Activated CD4-positive, alpha-beta T cell treated with anti-CD3 and anti-CD28 coated beads for 4 hours (primary cell): ENCODE results near the gene SKI.

Experiments
- DNase-seq, 2 donors: peaks; one replicate each; pipeline ENCODE4 v3.0.0-alpha.2; 2020

Gene SKI

GRCh38 chr1:2358072-2358471 is 130.0 kb downstream of the SKI start:
- no peak for DNase-seq

GRCh38 chr1:2358651-2359640 is 130.8 kb downstream of the SKI start:
- no peak for DNase-seq
